ENCODE results near the gene EAF1.

The EAF1 gene

GRCh38 chr3:15443826-15444524, 16.6 kb downstream of the EAF1 start:
- TF ChIP-seq CTCF (conservative IDR thresholded peaks at IDR 0.05) = no peak
- no peak overlapping the region for H3K27ac ChIP-seq

DNA sequence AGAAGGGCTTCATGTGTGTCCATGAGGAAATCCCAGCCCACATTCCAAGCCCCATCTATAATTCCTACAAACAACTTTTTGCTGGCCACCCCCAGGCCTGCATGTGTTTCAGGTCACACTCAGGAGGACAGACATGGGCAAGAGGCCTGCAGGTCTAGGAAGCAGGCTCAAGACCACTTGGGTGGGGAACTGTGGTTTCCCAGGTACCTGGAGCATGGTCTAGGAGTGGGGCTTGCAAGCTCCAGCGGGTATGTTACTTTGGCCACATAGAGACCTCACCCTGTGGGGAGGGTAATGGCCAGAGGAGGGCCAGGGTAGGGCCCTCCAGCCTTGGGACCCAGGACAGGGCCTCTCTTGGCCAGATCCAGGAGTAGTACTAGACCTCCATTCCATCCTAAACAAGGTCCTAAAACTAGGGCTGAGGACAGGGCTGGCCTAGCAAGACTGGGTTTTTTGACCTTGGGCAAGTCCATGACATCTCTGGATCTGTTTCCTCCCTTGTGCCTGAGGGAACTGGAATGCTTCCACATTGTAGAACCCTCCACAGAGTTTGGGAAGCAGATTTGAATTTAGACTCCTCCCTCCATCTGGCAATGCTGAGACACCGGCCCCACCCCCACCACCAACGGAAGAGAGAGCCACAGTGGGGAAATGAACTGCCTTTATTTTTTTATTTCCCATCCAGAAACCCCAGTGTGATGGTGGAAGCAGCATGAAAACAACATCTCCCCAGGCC, 22.3 kb downstream of the EAF1 start:
- no peak for TF ChIP-seq CTCF (conservative IDR thresholded peaks at IDR 0.05)
- H3K27ac ChIP-seq = no peak overlapping the region

DNA sequence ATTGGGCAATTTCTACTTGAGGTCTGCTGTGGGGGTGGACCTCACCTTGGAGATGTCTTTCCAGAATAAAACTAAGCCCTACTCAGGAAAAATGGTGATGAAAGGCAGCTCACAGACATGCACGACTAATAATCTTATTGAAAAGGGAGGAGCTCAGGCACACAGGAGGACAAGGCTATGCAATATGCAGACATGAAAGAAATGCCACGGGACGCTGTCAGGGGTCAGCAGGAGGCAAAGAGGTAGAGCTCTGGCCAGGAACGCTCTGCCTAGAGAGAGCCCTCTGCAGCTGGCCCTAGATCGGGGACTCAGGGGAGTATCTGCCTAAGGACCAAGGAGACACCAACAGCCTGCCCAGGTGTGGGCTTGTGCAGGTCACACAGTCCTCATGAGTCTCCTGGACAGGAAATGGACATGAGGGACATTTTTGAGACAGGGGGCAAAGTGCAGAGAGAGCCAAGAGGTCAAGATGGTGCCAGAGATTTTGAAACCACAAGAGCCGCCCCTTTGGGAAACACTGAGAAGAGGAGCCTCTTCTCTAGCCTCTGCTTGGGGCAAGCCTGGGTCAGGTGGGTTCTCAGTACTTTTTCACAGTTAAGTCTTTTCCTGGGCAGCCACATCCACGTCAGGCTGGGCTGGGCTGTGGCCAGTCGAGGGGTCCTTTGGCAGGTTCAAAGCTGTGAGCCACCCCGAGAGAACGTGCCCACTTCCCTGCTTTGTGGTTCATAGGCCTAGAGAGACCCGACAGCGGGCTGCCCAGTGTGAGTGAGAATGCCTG, 23.2 kb downstream of the EAF1 start:
- TF ChIP-seq CTCF (conservative IDR thresholded peaks at IDR 0.05) = no peak

DNA sequence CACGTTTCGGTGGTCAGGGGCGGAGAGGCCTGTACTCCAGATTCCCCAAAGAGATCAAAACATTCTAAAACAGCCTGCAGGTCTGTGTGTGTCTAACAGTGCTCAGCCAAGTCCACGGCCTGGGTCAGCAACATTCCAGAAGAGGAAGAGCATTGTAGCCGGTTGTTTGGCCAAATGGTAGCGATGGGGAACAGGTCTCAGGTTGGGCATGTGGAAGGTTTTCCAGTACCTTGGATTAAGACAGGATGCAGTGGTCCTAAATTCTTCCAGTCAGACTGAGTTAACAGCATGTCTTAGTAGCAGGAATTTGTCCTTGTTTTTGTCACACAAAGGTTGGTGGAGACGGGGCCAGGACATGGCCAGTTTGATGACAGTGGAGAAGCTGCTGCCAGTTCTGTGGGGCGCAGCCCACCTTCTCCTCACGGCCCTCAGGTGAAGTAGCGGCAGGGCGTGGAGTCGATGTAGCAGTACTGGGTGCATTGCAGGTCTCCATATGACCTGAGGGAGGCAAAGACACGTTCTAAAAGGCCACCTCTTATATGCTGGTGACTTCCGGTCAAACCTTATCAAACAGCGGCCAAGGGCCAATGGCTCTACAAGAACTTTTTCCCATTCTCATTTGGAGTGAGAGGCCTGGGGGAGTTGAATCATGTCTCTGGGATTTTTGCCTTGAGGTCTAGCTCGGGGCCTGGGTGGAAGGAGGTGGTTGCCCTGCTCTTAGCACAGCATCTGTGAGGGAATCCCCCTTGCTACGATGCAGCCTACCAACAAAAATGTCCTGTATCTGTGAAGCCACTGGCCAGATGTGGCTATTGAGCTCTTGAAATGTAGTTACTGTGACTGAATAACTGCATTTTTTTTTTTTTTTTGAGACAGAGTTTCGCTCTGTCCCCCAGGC, 24.1 kb downstream of the EAF1 start:
- no peak overlapping the region for H3K27ac ChIP-seq
- no peak for TF ChIP-seq CTCF (conservative IDR thresholded peaks at IDR 0.05)

More for the DNA sequence above, 23.2 kb downstream of the EAF1 start:
- no peak overlapping the region for H3K27ac ChIP-seq

DNA sequence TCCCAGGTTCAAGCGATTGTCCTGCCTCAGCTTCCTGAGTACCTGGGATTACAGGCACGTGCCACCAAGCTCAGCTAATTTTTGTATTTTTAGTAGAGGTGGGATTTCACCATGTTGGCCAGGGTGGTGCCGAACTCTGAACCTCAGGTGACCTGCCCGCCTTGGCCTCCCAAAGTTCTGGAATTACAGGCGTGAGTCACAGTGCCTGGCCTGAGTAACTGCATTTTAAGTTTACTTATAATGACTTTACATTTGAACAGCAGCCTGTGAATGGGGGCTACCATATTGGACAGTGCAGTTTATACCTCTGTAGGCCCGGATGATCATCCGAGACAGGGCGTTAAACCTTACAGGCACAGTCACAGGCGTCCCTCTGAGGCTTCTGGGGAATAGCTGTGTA, 24.8 kb downstream of the EAF1 start:
- TF ChIP-seq CTCF (conservative IDR thresholded peaks at IDR 0.05) = no peak
- H3K27ac ChIP-seq = no peak overlapping the region

DNA sequence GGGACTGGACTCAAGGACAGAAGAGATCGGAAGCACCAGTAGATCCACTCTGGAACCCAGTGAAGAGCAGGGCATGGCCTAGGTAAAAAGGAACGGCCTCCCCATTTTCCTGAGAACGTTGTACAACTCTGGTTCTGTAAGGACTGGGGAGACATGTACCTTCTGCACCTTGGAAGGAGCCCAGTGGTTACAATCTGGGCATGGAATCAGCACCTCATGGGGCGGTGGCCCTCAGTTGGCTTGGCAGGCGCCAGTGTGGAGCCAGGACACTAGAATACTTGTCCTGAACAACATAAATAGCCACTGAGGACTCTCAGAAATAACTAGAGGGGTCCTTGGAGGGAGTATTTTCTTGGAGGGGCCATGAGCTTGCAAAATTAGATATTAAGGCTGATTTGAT, 25.6 kb downstream of the EAF1 start:
- no peak overlapping the region for H3K27ac ChIP-seq
- TF ChIP-seq CTCF (conservative IDR thresholded peaks at IDR 0.05) = no peak
